Neural cell (in vitro differentiated cells): ENCODE measurements around the gene SNRNP70. TPM values are rescaled to one million over a fixed set of nuclear protein-coding genes. Genes with fewer than 3 reads are reported as not detected.

Experiments used
- H2AFZ ChIP-seq: fragments of 200-600, 300-800 bp; sonication (generic), shearing (Covaris generic); 2 replicates; pipeline ENCODE4 v1.6.0; 2014; ENCODE audit warnings: low read depth, mild to moderate bottlenecking, antibody characterized with exemption, low read length, moderate library complexity
- H3F3A ChIP-seq: fragments of 200-600 bp; shearing (Covaris generic); 2 replicates; pipeline ENCODE4 v1.6.1; 2016; ENCODE audit warnings: mild to moderate bottlenecking, moderate library complexity, mixed read lengths, antibody characterized with exemption, low read length; ENCODE audit not compliant: insufficient read depth, poor library complexity, severe bottlenecking
- H3K27ac ChIP-seq: fragments of 200-600, 300-800 bp; sonication (generic), shearing (Covaris generic); 2 replicates; pipeline ENCODE4 v1.5.1; 2014; ENCODE audit warnings: mild to moderate bottlenecking, low read length, moderate library complexity
- H3K27me3 ChIP-seq: fragments of 300-800, 200-600 bp; sonication (generic), shearing (Covaris generic); 2 replicates; pipeline ENCODE4 v1.6.0; 2014; ENCODE audit warnings: mild to moderate bottlenecking, low read depth, low read length, moderate library complexity; ENCODE audit not compliant: insufficient read depth
- H3K36me3 ChIP-seq: fragments of 300-800, 200-600 bp; sonication (generic), shearing (Covaris generic); 2 replicates; pipeline ENCODE4 v1.5.1; 2014; ENCODE audit warnings: mild to moderate bottlenecking, antibody characterized with exemption, low read length, moderate library complexity; ENCODE audit not compliant: insufficient read depth
- H3K4me2 ChIP-seq: fragments of 300-800, 200-600 bp; sonication (generic), shearing (Covaris generic); 2 replicates; pipeline ENCODE4 v1.6.0; 2014; ENCODE audit warnings: mild to moderate bottlenecking, low read length
- H3K4me3 ChIP-seq: fragments of 300-800, 200-600 bp; sonication (generic), shearing (Covaris generic); 2 replicates; pipeline ENCODE4 v1.5.1; 2014; ENCODE audit warnings: mild to moderate bottlenecking, low read length, moderate library complexity
- H3K79me2 ChIP-seq: fragments of 200-600 bp; shearing (Covaris generic); replicated peaks from 2 replicates; pipeline ENCODE4 v1.6.0; 2014; ENCODE audit warnings: mild to moderate bottlenecking, low read length, moderate library complexity; ENCODE audit not compliant: insufficient read depth
- H3K9ac ChIP-seq: fragments of 300-800, 200-600 bp; sonication (generic), shearing (Covaris generic); 2 replicates; pipeline ENCODE4 v1.6.1; 2016; ENCODE audit warnings: mild to moderate bottlenecking, low read length, mixed read lengths
- H3K9me2 ChIP-seq: fragments of 200-600 bp; shearing (Covaris generic); 2 replicates; pipeline ENCODE4 v1.6.1; 2016; ENCODE audit warnings: mild to moderate bottlenecking, low read length, mixed read lengths; ENCODE audit not compliant: insufficient read depth
- H3K9me3 ChIP-seq: fragments of 200-600, 300-800 bp; sonication (generic), shearing (Covaris generic); 2 replicates; pipeline ENCODE4 v1.6.1; 2016; ENCODE audit warnings: mild to moderate bottlenecking, mixed run types, low read length, moderate library complexity, mixed read lengths
- H4K20me1 ChIP-seq: fragments of 200-600 bp; shearing (Covaris generic); 2 replicates; pipeline ENCODE4 v1.6.1; 2016; ENCODE audit warnings: mild to moderate bottlenecking, mixed run types; ENCODE audit not compliant: insufficient read depth
- CTCF ChIP-seq: fragments of 450-650 bp; IDR thresholded peaks from 2 replicates; pipeline ENCODE4 v1.5.1; 2014; ENCODE audit warnings: antibody characterized with exemption, mild to moderate bottlenecking, moderate library complexity; ENCODE audit not compliant: poor library complexity, severe bottlenecking
- EP300 ChIP-seq: fragments of 450-650 bp; conservative IDR thresholded peaks from 2 replicates; pipeline ENCODE4 v1.6.1; 2014; ENCODE audit warnings: antibody characterized with exemption, mild to moderate bottlenecking, moderate library complexity; ENCODE audit not compliant: poor library complexity, severe bottlenecking
- EZH2 ChIP-seq: fragments of 200-600, 300-800 bp; shearing (Covaris generic), sonication (generic); IDR thresholded peaks from 2 replicates; pipeline ENCODE4 v1.6.1; 2014; ENCODE audit warnings: antibody characterized with exemption, low read length, borderline replicate concordance, mild to moderate bottlenecking; ENCODE audit not compliant: insufficient read depth, poor library complexity, severe bottlenecking
- MXI1 ChIP-seq: fragments of 450-650 bp; conservative IDR thresholded peaks from 2 replicates; pipeline ENCODE4 v1.6.1; 2014; ENCODE audit warnings: antibody characterized with exemption, mild to moderate bottlenecking; ENCODE audit not compliant: poor library complexity, severe bottlenecking
- POLR2AphosphoS5 ChIP-seq: IDR thresholded peaks from 2 replicates; pipeline ENCODE4 v1.6.1; 2012
- RAD21 ChIP-seq: fragments of 450-650 bp; conservative IDR thresholded peaks from 2 replicates; pipeline ENCODE4 v1.6.1; 2014; ENCODE audit warnings: antibody characterized with exemption, mild to moderate bottlenecking, moderate library complexity
- REST ChIP-seq: IDR thresholded peaks from 2 replicates; pipeline ENCODE4 v1.6.1; 2012; ENCODE audit warnings: borderline replicate concordance
- SMC3 ChIP-seq: fragments of 450-650 bp; conservative IDR thresholded peaks from 2 replicates; pipeline ENCODE4 v1.6.1; 2014; ENCODE audit warnings: antibody characterized with exemption, mild to moderate bottlenecking, moderate library complexity; ENCODE audit not compliant: poor library complexity
- TAF1 ChIP-seq: IDR thresholded peaks from 2 replicates; pipeline ENCODE4 v1.6.1; 2012; ENCODE audit warnings: low read depth
- polyA plus RNA-seq: library from polyadenylated mRNA; depleted of rRNA; stranded (reverse); fragments of >200 nt; gene quantifications from 2 replicates; pipeline ENCODE4 v1.2.3, GENCODE V29; 2014

The SNRNP70 gene
- polyA plus RNA-seq, 1 donor from 2014 or later: 721 TPM

GRCh38 chr19:49118565-49119410 lies 33.5 kb downstream of the SNRNP70 start, which contains the start of gene C19orf73:
Gene C19orf73, minus strand, starts transcription at chr19:49119143. Its CDS starts 121 bp downstream, at chr19:49119022.
- TF ChIP-seq SMC3 (peak; percentile 53), RAD21 (peak; percentile 45), CTCF (peak; percentile 72), MXI1 (peak; percentile 91), EP300 (peak; percentile 73), REST (peak; percentile 76), POLR2AphosphoS5 (peak; percentile 85), EZH2 (no peak), TAF1 (peak; percentile 70)
- H3K27me3 ChIP-seq: peaks cover 15% of the 10 kb centered on the region

GRCh38 chr19:49119411-49120324 lies 34.4 kb downstream of the SNRNP70 start, which contains the start of gene PPFIA3:
Gene PPFIA3, plus strand, starts transcription at chr19:49119544. Its CDS starts 8,330 bp downstream, at chr19:49127874.
- Histone ChIP-seq H3K4me3 (peak within 1 kb of the TSS; percentile 98), H3K9me2 (no peaks in the 10 kb centered on the region), H3K27me3 (peaks cover 15% of the 10 kb centered on the region), H4K20me1 (no peaks in the 10 kb centered on the region), H2AFZ (peak within 1 kb of the TSS; percentile 69), H3K36me3 (no peaks in the 10 kb centered on the region), H3K4me2 (peak within 1 kb of the TSS; percentile 91), H3K9ac (peak within 1 kb of the TSS; percentile 94), H3K79me2 (no peaks in the 10 kb centered on the region), H3F3A (no peaks in the 10 kb centered on the region), H3K9me3 (no peaks in the 10 kb centered on the region), H3K27ac (peak within 1 kb of the TSS; percentile 87)
- TF ChIP-seq REST: peak; percentile 61
- TF ChIP-seq RAD21: no peak
- TF ChIP-seq MXI1: peak; percentile 41

More at GRCh38 chr19:49118565-49119410, 33.5 kb downstream of the SNRNP70 start, which contains the start of gene C19orf73:
- H3K79me2 ChIP-seq: no peaks in the 10 kb centered on the region
- no peaks in the 10 kb centered on the region for H3K36me3 ChIP-seq
- H3K4me2 ChIP-seq: peak within 1 kb of the TSS; percentile 91
- no peaks in the 10 kb centered on the region for H3K9me3 ChIP-seq
- peak within 1 kb of the TSS; percentile 69 for H2AFZ ChIP-seq
- H3F3A ChIP-seq: no peaks in the 10 kb centered on the region
- peak within 1 kb of the TSS; percentile 87 for H3K27ac ChIP-seq
- H3K4me3 ChIP-seq: peak within 1 kb of the TSS; percentile 98
- peak within 1 kb of the TSS; percentile 94 for H3K9ac ChIP-seq
- H4K20me1 ChIP-seq: no peaks in the 10 kb centered on the region
- H3K9me2 ChIP-seq: no peaks in the 10 kb centered on the region
